Measurements from ENCODE around the gene CBY2. TPM values are rescaled to one million over a fixed set of nuclear protein-coding genes. Genes with fewer than 3 reads are reported as not detected.
"Not testable (repeated sequence)": the region's sequence is repeated elsewhere in the genome, so short reads cannot be mapped to it uniquely, and the experiment has no call there.

The CBY2 gene
- polyA plus RNA-seq, 1 donor: not detected

DNA sequence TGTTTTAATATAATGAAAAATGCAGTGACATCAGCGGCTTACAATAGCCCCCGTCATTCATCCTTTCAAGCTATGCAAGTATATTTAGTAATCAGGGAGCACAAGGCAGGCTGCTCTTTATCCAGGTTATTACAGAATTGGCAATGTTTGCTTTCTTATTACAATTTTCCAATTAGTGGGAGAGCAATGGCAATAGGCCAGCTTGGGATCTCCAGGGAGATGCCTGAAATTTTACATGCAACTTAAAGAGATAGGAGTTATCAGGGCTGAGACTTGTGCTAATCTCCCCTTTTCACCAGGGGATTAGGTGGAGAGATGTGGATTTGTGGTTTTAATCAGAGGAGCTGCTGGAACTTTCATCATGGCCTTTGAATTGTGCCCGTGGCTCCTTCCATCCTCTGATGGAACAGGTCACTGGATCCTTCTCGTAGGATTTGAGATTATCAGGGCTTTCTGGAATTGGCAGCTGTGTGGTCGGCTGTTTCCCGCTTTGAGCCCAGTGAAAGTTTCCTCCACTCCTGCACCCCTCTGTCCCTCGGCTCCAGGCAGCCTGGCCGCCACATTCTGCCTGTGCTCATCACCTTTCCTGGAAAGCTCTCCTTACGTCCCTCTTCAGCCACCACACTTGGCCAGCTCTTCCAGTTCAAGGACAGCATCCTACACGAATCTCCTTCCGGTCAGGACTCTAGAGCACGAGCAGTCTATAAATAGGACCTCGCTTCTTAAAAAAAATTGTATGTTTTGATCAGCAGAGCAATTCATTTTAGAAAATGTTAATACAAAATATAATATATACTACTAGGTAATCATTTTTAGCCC, 47.0 kb downstream of the CBY2 start:
- peak; percentile 6 for DNase-seq

DNA sequence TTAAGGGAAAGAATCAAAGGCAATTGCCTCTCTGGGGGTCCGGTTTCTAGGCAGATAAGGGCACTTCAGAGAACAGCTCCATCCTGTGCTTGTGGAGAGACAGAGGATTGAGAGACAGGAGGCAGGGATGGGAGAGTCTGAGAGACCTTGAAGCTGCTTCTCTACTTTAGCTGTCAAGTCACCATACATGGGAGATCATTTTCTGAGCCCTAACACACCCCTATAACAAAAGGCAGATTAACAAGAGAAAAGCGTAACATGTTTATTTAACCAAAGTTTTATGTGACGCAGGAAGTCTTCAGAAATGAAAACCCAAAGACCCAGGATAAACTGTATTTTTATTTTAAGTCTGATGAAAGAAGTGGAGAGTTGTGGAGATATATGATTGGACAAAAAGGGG, 48.4 kb downstream of the CBY2 start:
- no peak for DNase-seq

DNA sequence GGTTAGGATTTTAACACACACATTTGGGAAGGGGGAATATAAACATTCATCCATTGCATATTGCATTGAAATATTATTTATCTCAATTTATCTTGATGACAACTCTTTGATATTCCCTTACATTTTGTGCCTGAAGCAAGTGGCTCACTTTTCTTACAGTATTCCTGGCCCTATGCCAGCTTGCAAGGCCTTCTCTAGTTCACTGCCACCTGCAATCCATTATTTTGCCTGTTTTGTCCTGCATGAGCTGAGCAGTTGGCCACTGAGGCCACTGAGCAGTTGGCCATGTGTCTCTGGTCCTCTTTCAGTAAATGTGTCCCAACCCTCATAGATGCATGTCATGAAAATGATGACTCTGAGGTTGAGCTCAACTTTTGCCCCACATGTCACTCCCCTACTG, 49.8 kb downstream of the CBY2 start:
- no peak for DNase-seq

DNA sequence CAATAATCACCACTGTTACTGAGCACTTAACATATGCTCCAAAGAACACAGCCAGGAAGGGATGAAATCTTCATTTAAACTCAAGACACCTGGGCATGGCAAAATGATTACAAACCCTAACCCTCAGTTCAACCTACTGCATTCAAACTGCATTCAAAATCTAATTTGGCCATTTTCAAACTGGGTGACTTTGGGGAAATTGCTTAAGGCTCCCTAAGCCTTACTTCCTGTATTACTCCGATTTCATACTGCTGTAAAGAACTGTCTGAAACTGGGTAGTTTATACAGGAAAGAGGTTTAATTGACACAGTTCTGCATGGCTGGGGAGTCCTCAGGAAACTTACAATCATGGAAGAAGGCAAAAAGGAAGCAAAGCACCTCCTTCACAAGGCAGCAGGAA, 50.4 kb downstream of the CBY2 start:
- DNase-seq: no peak

DNA sequence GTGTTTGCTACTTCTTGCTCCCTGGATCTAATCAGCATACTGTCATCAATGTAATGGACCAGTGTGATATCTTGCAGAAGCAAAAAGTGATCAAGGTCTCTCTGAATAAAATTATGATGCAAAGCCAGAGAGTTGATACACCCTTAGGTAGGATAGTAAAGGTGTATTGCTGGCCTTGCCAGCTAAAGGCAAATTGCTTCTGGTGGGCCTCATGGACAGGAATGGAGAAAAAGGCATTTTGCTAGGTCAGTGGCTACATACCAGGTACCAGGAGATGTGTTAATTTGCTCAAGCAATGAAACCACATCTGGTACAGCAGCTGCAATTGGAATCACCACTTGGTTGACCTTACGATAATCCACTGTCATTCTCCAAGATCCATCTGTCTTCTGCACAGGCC, 54.4 kb downstream of the CBY2 start:
- not testable (repeated sequence) for DNase-seq

DNA sequence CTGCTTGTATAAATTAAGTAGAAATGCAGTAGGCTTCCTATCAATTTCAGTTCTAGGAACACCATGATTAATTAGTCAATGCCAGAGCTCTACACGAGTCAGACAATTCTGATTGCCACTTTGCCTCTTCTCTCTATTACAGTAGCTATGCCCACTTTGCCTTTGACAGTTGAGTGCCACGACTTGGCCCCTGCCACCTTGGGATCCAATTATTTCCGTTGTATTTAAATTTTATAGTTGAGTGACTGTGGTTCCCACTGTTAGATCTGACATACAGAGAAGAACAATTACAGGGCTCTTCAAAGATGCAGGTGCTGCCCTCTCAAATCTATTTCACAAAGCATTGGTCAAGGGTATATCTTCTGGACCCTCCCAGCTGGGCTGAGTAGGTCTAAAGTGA, 55.5 kb downstream of the CBY2 start:
- DNase-seq: not testable (repeated sequence)

DNA sequence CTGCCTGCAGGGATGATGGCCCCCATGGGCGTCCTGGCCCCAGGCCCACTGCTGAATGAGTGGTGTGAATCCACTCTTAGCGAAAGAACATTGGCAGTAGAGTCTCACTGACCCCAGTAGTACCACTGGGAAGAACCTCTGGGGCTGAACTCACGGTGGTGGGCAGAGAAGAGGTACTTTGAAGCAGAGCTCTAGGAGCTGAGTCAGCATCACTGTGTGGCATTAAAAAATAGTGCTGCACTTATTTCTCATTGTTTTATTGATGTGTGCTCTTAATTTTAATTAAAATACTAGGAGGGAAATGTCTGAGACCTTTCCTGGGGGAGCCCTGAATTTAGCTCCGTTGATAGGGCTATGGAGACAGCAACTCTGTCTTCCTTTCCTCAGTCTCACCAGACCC, 61.3 kb downstream of the CBY2 start:
- no peak for DNase-seq

Other genes starting within 250 kb of the CBY2 start
- 21.3 TPM for gene COG3, start 237.4 kb upstream of the CBY2 start, polyA plus RNA-seq (ENCODE audit: insufficient read length)
- gene ERICH6B, start 86.6 kb upstream of the CBY2 start, polyA plus RNA-seq (ENCODE audit: insufficient read length): 1.3 TPM
- 0.15 TPM for gene SIAH3, start 149.4 kb downstream of the CBY2 start, polyA plus RNA-seq (ENCODE audit: insufficient read length)

Measured in hindlimb muscle (tissue), 1 donor.